Measurements from ENCODE around the gene LRRC14B. TPM values are rescaled to one million over a fixed set of nuclear protein-coding genes. Genes with fewer than 3 reads are reported as not detected.

Gene LRRC14B
- polyA plus RNA-seq, 3 donors, result not detected

DNA sequence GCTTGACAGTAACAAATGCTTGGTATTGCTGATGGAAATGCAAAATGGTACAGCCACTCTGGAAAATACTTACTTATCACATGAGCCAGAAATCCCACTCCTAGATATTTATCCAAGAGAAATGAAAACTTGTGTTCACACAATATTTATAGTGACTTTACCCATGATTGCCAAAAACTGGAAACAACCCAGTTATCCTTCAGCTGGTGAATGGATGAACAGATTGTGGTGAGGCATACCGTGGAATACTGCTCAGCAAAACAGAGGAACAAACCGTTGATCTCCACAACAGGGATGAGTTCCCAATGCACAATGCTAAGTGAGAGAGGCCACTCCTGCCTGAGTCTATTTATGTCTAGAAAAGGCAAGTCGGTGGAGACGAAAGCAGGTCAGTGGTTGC, 40.5 kb upstream of the LRRC14B start:
- H2AFZ ChIP-seq (ENCODE audit: insufficient read depth, low read depth, low read length, poor library complexity, severe bottlenecking), result no peak overlapping the region
- H3K36me3 ChIP-seq (replicated peaks in 1 of 2; ENCODE audit: control insufficient read depth in 1 of 2, insufficient read depth in 2 of 2, low read length in 2 of 2), result no peaks in the 10 kb centered on the region
- no peaks in the 10 kb centered on the region for H3K27me3 ChIP-seq (ENCODE audit: control insufficient read depth in 2 of 2, insufficient read depth in 2 of 2, low read length in 2 of 2)
- H3K4me1 ChIP-seq (ENCODE audit: control insufficient read depth in 1 of 2, insufficient read depth in 2 of 2, low read length in 2 of 2), result no peaks in the 10 kb centered on the region
- H3K9me3 ChIP-seq (replicated peaks in 1 of 2; ENCODE audit: control insufficient read depth in 1 of 2, insufficient read depth in 1 of 2, low read length in 2 of 2), result peaks cover 18 to 22% of the 10 kb centered on the region in 2 donors
- intact Hi-C loops (cut with micrococcal nuclease), result no loop called here
- H3K4me2 ChIP-seq (replicated peaks; ENCODE audit: extremely low read depth, low read length, poor library complexity, severe bottlenecking), result no peak overlapping the region
- H3K27ac ChIP-seq (ENCODE audit: low read depth in 1 of 2, low read length in 2 of 2), result no peak overlapping the region
- WGBS (ENCODE audit: insufficient coverage), result 95% methylated on average over 2 of the region's 4 CpGs
- H3K79me2 ChIP-seq (ENCODE audit: insufficient read depth, low read length), result no peaks in the 10 kb centered on the region
- H3K4me3 ChIP-seq (replicated peaks in 1 of 3; ENCODE audit: low read depth in 2 of 3, low read length in 3 of 3), result no peak overlapping the region
- Mint-ChIP-seq H3K36me3 (no peaks in the 10 kb centered on the region), H3K27ac (no peak overlapping the region), H3K9me3 (peaks cover 15 to 31% (median 24%) of the 10 kb centered on the region in 7 donors), H3K27me3 (ENCODE audit: low read depth in 3 of 3) (peaks cover 0 to 5% (median 1%) of the 10 kb centered on the region in 3 donors), H3K4me1 (no peaks in the 10 kb centered on the region), H3K4me3 (no peak overlapping the region)
- no peak for DNase-seq
- no peaks in the 10 kb centered on the region for H4K20me1 ChIP-seq (ENCODE audit: insufficient read depth, low read length)
- no peak overlapping the region for H3K9ac ChIP-seq (ENCODE audit: insufficient read depth, low read length, poor library complexity, severe bottlenecking)
- TF ChIP-seq, protein P1, sequence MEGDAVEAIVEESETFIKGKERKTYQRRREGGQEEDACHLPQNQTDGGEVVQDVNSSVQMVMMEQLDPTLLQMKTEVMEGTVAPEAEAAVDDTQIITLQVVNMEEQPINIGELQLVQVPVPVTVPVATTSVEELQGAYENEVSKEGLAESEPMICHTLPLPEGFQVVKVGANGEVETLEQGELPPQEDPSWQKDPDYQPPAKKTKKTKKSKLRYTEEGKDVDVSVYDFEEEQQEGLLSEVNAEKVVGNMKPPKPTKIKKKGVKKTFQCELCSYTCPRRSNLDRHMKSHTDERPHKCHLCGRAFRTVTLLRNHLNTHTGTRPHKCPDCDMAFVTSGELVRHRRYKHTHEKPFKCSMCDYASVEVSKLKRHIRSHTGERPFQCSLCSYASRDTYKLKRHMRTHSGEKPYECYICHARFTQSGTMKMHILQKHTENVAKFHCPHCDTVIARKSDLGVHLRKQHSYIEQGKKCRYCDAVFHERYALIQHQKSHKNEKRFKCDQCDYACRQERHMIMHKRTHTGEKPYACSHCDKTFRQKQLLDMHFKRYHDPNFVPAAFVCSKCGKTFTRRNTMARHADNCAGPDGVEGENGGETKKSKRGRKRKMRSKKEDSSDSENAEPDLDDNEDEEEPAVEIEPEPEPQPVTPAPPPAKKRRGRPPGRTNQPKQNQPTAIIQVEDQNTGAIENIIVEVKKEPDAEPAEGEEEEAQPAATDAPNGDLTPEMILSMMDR (IDR thresholded peaks at IDR 0.05), result no peak

DNA sequence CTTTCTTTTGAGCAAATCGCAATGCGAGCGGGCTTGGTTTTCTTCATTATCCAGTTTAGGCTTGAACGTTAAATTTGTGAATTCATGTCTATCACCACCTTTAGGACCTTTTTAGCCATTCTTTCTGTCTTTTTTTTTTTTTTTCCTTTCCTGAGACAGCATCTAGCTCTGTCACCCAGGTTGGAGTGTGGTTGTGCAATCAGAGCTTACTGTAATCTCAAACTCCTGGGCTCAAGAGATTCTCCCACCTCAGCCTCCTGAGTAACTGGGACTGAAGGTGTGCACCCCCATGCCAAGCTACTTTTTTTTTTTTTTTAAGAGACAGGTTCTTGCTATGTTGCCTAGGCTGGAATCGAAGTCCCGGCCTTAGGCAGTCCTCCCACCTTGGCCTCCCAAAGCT, 39.2 kb upstream of the LRRC14B start:
- Mint-ChIP-seq H3K36me3 (no peaks in the 10 kb centered on the region), H3K9me3 (peaks cover 9 to 21% (median 14%) of the 10 kb centered on the region in 7 donors), H3K4me1 (no peaks in the 10 kb centered on the region), H3K27ac (no peak overlapping the region), H3K4me3 (no peak overlapping the region), H3K27me3 (ENCODE audit: low read depth in 3 of 3) (peaks cover 0 to 5% (median 1%) of the 10 kb centered on the region in 3 donors)
- Histone ChIP-seq H2AFZ (ENCODE audit: insufficient read depth, low read depth, low read length, poor library complexity, severe bottlenecking) (no peak overlapping the region), H3K36me3 (replicated peaks in 1 of 2; ENCODE audit: control insufficient read depth in 1 of 2, insufficient read depth in 2 of 2, low read length in 2 of 2) (no peaks in the 10 kb centered on the region), H3K4me2 (replicated peaks; ENCODE audit: extremely low read depth, low read length, poor library complexity, severe bottlenecking) (no peak overlapping the region), H3K9ac (ENCODE audit: insufficient read depth, low read length, poor library complexity, severe bottlenecking) (no peak overlapping the region), H3K9me3 (replicated peaks in 1 of 2; ENCODE audit: control insufficient read depth in 1 of 2, insufficient read depth in 1 of 2, low read length in 2 of 2) (peaks cover 8 to 14% of the 10 kb centered on the region in 2 donors), H4K20me1 (ENCODE audit: insufficient read depth, low read length) (no peaks in the 10 kb centered on the region), H3K27ac (ENCODE audit: low read depth in 1 of 2, low read length in 2 of 2) (no peak overlapping the region), H3K4me1 (ENCODE audit: control insufficient read depth in 1 of 2, insufficient read depth in 2 of 2, low read length in 2 of 2) (no peaks in the 10 kb centered on the region), H3K4me3 (replicated peaks in 1 of 3; ENCODE audit: low read depth in 2 of 3, low read length in 3 of 3) (no peak overlapping the region), H3K79me2 (ENCODE audit: insufficient read depth, low read length) (no peaks in the 10 kb centered on the region), H3K27me3 (ENCODE audit: control insufficient read depth in 2 of 2, insufficient read depth in 2 of 2, low read length in 2 of 2) (no peaks in the 10 kb centered on the region)
- TF ChIP-seq, protein P1 (IDR thresholded peaks at IDR 0.05), result no peak
- no peak for DNase-seq
- intact Hi-C loops (cut with micrococcal nuclease), result no loop called here
- WGBS (ENCODE audit: insufficient coverage), result 100% methylated on average over 2 of the region's 6 CpGs

Measured in CD14-positive monocyte (primary cell).